HG03159 (cell line): ENCODE data around the gene MYH9.
"Not testable (repeated sequence)": the region's sequence is repeated elsewhere in the genome, so short reads cannot be mapped to it uniquely, and the experiment has no call there.

Source experiments
- ATAC-seq: cut with Tn5 transposase; IDR thresholded peaks from one replicate; pipeline ENCODE4 v1.9.1; 2021; ENCODE audit warnings: mild to moderate bottlenecking, moderate library complexity; ENCODE audit not compliant: unreplicated experiment

MYH9 gene

DNA sequence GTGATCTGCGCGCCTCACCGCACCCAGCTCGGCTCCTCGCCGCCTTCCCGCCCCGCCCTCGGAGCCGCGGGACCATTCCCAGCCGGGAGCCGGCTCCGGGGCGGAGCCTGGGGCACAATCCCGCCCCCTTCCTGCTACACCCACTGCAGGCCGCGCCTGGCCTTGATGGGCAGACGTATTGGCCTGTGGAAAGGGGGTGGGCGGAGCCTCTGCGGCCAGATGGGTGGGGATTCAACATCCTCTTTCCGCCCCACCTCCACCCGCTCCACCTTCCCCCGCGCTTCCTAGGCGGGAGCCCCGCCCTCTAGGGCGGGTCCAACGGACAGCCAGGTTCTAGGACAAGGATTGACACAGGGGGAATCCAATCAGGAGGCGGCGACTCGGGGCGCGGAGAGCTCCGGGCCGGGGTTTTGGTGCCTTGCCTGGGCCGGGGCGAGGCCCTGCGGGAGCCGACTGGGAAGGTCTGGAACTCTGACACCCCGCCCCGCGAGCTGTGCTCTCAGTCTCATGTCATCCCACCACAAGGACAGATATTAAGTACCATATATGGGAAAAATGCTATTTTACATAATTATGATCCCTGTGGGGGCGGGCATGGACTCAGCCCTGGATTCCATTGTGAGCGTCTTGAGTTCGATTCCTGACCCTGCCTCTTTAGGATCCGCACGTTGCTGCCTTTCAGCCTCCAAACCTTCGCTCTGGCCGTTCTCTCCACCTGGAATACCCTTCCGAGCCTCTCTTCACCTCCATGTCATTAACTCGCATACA, at the start of gene MYH9:
Gene MYH9 (minus strand): TSS at position 9 of the 768 bp plus-strand sequence. CDS start 38,731 bp downstream, outside the sequence.
- ATAC-seq, result peak; percentile 71

DNA sequence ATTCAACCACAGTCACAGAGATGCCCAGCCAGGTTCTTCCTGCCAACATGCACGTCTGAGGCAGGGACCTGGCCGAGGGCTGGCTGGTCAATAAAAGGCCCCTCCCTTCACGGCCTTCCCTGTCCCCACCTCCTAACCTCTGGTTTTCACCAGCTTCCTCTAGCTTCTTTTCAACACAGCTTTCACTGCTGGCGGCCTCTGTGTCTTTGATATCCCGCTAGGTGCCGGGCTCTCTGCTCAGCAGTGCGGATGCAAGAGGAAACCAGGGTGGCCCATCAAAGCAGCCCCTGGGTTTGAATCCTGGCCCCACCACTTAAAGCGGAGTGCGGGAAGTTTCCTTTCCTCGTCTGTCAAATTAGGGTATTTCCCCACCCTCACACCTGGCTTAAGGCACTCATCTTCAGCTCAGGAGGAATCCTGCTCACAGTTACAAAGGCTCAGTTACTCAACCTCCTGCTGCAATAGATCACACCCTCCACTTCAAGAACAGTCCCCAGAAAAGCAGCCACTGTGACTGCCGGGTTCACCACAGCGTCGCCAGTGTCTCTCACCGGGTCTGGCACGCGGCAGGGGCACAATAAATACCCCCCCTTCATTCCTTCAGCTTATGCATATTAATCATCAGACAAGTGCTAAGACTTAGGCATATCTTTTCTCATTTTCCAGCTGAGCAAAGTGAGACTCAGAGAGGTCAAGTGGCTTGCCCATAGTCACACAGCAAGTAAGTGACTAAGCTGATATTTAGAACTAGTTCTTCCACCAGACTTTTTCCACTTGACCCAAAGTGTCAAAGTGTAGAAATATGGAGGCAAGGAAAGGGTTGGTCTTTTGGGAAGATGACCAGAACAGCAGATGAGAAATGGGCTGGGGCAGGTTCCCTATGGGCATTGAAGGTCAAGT, 48.0 kb upstream of the MYH9 start:
- no peak for ATAC-seq

DNA sequence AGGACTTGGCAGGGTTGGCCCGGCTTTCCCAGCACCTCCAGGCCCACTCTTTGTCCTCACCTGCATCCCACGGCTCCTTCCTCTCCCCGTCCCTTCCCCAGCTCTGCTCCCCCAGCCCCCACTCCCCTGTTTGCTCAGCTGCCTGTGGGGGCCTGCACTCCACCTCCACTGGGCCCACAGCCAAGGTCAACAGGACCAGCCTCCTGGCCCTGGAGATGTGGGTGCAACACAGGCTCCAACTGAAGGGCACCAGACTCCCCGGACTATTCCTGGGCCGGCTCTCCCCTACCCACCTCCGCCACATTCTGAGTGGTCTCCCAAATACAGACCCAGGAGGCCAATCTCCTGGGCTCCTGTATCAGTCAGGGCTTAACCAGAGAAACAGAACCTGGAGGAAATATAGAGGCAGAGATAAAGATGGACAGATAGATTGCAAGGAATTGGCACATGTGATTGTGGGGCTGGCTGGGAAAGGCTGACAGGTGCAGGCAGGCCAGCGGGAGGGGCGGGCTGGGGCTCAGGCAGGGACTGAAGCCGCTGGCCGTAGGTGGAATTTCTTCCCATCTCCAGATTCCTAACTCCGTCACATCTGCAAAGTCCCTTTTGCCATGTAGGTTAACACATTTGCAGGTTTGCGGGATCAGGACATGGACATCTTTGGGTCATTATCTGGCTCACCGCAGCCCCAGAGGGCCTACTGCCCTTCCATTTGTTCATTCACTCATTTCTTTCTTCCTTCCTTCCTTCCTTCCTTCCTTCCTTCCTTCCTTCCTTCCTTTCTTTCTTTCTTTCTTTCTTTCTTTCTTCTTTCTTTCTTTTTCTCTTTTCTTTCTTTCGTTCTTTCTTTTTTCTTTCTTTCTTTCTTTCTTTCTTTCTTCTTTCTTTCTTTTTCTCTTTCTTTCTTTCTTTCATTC, 45.8 kb upstream of the MYH9 start:
- ATAC-seq, result no peak

DNA sequence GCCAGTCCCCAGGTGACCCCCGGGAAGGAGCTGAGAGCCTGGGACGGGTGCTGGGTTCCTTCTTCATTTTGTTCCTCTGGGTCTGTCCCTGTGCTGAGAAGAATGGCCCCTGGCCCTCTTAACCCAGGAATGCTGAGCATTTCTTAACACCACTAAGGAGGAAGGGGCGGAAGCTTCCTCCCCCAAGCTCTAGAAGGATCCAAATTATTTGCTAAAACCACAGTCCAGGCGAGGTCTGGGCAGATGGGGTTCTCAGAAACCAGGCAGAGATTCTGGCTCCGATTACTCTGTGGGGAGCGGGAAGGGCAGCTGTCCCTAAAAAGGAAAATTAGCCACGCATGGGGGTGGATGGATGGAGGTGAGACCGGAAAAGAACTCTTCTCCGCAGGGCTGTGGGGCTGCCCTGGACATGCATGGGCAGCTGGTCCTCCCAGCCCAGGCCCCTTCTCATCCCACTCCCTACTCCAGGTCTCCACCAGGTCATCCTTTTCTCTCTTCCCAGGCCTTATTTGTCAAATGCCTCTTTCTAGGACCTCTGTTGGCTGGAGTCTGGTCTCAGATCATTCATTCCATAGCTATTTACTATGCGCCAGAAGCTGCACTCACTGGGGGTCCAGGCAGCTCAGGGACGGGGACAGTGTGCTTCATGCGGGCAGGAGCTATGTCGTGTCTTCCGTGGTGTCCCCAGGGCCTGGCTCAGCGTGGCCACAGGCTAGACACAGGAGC, 45.0 kb upstream of the MYH9 start:
- no peak for ATAC-seq

DNA sequence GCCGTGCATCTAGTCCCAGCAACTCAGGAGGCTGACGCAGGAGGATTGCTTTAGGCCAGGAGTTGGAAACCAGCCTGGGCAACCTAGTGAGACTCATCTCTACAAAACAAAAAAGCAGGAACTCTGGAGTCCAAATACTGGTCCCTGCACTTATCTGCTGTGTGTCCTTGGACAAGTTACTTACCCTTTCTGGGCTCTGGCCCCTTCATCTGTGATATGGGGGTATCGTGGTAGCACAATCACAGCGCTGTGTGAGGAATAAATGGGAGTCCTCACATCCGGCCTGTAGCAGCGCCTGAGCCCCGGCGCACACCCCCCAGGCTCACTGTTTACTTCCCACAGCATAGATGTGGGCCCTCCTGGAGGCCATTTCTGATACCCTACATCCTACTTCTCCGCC, 44.2 kb upstream of the MYH9 start:
- no peak for ATAC-seq

DNA sequence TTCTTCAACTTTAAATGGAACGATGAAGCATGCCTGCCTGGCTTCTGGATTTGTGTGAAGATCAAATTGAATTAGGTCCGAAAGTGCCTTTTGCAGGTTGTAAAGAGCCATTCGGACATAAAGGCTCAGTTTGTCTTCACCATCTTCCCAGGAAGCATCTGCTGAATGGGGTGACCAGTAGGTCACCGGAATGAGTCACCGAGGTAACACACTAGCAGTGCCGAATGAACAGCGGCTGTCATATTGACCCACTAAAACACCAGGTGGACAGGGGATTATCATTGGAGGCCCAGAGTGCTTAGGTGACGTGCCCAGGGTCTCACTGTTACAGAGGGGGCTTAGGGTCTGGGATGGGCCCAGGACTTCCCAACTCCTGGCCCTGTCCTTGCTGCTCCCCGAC, 43.1 kb upstream of the MYH9 start:
- ATAC-seq, result no peak

DNA sequence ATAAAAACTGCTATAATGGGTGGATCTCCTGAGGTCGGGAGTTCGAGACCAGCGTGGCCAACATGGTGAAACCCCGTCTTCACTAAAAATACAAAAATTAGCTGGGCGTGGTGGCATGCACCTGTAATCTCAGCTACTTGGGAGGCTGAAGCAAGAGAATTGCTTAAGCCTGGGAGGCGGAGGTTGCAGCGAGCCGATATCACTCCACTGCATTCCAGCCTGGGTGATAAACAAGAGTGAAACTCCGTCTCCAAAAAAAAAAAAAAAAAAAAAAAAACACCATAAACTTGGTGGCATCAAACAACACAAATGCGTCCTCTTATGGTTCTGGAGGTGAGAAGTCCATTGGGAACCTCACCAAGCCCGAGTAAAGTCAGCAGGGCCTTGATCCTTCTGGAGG, 40.2 kb upstream of the MYH9 start:
- not testable (repeated sequence) for ATAC-seq

DNA sequence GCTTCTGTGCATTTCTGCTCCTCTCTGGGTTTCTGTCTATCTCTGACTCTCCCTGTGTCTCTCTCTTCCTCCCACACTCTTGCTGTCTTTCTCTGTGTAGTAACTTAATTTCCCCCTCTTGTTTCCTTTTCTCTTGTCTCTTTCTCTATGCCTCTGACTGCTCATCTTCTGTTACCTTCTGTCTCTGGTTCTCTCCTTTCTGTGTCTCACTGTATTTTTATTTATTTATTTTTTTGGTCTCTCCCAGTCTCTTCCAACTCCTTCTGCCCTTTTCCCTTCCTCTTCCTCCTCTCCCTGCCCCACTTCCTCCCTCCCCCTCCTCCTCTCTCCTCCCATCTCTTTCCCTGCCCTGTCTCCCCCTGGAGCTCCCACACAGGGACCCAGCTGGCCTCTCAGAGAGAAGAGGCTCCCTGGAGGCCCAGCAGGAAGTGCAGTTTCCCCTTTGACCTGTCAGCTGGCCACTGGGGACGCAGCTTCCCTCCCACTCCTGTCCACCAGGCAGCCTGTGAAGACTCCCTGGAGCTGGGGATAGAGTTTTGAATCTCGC, 38.3 kb upstream of the MYH9 start:
- ATAC-seq, result no peak

DNA sequence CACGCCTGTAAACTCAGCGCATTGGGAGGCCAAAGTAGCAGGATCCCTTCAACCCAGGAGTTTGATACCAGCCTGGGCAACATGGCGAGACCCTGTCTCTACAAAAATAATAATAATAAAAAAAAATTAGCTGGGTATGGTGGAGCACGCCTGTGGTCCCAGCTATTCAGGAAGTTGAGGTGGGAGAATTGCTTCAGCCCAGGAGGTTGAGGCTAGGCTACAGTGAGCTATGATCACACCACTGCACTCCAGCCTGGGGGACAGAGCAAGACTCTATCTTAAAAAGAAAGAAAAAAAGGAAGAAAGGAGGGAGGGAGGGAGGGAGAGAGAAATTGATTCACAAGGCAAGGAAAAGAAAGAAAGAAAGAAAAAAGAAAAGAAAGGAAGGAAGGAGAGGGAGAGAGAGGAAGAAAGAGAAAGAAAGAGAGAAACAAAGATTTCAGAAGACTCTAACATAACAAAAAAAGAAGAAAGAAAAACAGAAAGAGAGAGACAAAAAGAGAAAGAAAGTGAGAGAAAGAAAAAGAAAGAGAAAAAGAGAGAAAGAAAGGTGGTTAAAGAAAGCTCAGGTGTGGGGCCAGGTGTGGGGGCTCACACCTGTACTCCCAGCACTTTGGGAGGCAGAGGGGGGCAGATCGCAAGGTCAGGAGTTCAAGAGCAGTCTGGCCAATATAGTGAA, 37.3 kb upstream of the MYH9 start:
- ATAC-seq, result no peak

DNA sequence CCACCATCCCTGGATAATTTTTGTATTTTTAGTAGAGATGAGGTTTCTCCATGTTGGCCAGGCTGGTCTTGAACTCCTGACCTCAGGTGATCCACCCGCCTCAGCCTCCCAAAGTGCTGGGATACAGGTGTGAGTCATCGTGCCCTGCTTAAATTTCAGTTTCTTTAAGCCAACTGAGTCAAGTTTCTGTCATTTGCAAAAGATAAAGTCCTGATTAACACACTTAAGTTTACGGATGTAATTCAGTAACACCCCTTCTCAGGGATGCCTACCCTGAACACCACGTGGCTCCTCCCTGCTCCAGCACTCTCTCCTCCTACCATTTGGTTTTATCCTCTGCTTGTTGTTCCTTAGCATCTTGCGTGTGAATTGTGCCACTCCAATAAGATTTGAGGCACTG, 36.7 kb upstream of the MYH9 start:
- not testable (repeated sequence) for ATAC-seq

DNA sequence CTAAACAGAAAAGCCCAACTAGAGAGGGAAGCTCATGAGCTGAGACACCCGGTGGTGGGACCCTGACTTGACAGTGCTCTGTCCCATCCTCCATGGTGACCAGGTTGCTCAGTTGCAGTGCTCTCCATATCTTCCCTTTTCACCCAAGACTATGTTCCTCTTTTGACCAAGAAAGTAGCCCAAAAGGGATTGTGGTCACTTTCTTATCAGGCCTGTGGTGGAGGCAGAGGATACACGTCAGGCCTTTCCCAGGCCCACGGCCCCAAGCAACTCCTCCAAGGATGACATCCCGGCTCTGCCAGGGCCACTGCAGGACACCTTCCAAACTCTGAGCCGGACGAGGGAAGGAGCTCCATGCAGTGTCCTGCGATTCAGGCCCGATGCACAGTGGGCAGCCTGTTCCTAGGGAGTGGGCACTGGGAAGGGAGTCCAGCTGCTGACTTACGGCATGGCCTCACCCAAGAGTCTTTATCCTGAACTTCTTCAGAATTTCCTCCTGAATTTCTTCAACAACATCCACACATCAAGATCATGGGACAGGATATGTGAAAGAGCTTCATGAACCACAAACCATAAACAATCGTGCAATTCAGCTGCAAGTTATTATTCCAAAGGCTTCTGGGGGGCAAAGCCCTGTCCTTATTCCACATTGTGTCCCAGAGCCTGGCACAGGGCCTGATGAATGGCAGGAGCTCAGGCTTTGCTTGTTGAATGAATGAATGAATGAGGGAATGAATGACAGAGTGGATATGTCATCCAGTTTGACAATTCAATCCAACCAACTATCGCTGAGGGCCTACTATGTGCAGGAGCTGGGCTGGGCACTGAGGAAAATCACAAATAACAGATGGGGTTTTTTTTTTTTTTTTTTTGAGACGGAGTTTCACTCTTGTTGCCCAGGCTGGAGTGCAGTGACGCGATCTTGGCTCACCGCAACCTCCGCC, 36.0 kb upstream of the MYH9 start:
- ATAC-seq, result no peak

DNA sequence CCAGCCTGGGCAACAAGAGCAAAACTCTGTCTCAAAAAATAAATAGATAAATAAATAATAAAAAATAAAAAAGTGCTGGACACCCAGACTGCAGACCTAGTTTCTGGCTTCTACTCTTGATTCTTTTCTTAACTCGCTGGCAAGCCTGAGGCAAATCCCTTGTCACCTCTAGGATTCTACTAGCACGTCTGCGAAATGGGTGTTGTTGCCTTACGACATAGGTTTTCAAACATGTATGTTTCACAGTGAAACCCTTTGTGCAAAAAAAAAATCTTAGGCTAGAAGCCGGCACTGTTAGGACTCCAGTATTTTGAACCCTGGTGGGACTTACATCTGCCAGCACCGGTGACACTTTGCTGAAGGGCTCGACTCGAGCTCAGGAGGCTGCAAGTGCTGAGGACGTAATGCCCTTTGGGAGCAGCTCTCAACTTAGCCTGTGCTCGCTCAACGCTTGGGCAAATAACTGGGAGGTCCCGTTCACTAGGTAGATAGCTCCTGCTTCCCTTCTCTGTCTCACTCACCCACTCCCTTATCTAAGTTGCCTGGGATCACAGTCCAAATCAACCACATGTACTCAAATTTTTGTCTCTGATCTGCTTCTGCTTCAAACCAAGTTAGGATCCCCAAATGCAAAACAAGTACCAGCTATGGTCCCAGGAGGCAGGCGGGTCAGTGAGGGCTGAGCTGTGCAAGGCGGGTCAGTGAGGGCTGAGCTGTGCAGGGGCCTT, 34.7 kb upstream of the MYH9 start:
- ATAC-seq, result no peak

DNA sequence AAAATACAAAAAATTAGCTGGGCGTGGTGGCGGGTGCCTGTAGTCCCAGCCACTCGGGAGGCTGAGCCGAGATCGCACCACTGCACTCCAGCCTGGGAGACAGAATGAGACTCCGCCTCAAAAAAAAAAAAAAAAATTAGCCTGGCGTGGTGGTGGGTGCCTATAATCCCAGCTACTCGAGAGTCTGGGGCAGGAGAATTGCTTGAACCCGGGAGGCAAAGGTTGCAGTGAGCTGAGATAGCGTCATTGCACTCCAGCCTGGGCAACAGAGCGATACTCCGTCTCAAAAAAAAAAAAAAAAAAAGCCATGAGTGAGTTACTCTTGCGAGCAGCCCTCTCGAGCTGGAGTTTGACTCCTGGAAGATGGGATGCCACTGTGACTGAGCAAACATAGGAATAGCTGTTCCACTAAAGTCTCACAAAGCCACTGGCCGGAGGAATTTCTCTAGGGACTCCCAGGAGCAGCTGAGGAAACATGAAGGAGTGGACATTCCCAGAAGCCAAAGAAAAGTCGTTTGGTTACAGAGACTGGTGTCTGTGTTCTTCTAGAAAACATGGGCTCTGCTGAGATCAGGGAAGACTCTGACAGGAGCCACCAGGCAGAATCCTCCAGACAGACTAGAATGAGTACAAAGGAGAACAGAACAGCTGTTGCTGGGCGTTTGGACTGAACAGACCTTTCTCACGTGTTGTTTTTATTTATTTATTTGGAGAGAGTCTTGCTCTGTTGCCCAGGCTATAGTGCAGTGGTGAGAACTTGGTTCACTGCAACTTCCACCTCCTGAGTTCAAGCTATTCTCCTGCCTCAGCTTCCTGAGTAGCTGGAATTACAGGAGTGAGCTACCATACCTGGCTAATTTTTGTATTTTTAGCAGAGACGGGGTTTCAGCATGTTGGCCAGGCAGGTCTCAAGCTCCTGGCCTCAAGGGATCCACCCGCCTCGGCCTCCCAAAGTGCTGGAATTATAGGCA, 32.4 kb upstream of the MYH9 start:
- no peak for ATAC-seq

DNA sequence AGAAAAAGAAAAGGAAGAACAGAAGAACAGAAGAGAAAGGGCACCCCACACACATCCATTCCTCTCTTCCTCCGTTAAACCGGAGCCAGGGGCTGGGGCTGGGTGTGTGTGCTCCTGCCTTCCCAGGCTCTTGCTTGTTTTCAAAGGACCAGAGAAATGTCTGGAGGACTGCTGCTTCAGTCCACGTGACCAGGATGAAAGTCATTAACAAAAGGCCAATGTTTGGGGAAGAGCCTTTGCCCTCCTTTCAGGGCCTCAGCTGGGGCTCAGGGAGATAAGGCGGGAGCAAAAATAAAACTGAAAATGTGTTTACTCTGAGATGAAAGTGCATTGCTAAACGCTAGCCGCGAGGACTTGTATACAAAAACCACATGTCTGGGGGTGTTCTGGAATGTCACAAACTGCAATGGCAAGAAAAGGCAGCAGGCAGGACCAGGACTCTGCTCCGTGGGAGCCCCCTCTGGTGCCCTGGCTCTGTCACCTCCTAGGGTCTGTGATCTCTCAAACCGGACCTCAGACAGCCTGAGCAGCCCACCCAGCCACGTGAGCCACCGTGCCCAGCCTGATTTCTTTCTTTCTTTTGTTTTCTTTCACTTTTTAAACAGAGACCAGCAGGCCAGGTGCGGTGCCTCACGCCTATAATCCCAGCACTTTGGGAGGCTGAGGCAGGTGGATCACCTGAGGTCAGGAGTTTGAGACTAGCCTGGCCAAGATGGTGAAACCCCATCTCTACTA, 31.6 kb upstream of the MYH9 start:
- no peak for ATAC-seq

DNA sequence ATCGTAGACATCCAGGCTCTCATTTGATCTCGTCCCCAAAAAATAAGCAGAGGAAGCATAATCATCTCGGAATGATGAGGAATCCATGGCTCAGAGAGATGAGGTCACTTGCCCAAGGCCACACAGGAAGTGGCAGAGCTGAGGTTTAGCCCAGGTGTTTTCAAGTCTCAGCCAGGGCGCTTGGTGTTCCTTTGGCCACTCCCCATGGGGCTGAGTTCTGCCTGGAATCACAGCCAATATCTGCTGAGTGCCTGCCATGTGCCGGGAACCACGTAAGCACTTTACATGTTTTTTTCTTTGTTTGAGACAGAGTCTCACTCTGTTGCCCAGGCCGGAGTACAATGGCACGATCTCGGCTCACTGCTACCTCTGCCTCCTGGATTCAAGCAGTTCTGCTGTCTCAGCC, 29.5 kb upstream of the MYH9 start:
- ATAC-seq, result no peak
